NCI-H1930 (cell line): ENCODE results near the gene E2F4.

Experiments
- DNase-seq, 2 experiments: peaks; one replicate each; lab custom pipeline; 2025; lab: John Stamatoyannopoulos, UW

E2F4 gene

GRCh38 chr16:67173808-67174705, 17.9 kb upstream of the E2F4 start:
- peak; percentile 42 to 64 for DNase-seq

- DNase-seq: no peak
Measured at GRCh38 chr16:67174706-67175231, 17.2 kb upstream of the E2F4 start.

DNA sequence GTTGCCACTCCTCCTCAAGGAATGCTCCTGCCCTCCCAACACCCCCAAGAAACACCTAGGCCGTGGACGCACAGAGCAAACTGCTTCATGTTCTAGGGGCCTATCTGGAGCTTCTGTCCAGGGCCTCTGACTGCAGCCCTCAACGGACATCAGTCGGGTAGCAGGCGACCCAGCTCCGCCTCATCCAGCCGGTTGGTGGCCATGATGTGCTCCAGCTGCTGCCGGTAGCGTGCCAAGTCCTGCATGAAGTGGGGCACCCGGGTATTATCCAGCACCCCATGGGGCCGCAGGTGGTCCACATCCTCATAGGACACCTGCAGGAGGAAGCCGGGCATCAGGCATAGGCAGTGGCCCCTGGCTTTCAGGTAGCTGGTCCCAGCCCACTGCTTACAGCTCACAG, 15.3 kb upstream of the E2F4 start:
- no peak for DNase-seq

GRCh38 chr16:67177743-67178699, 13.9 kb upstream of the E2F4 start:
- peak; percentile 60 to 62 for DNase-seq

- no peak for DNase-seq
Measured at GRCh38 chr16:67179421-67180080, 12.4 kb upstream of the E2F4 start.

DNA sequence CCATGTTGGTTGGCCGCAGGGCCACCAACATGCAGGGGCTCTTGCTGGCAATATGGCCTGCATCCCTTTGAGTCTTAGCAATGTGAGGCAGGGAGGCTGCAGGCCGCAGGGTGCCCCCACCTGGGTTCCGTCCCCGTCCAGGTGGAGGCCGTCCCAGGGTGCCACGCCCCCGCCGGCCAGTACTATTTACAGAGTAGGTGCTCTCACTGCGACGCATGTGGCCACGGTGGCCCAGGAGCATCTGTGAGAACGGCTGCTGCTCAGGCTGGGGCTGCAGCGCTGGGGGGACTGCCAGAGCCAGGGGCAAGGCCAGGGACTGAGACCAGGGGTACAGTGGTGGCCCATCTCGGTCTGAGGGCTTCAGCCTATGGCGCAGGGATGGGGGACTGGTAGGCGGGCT, 11.8 kb upstream of the E2F4 start:
- no peak for DNase-seq

DNA sequence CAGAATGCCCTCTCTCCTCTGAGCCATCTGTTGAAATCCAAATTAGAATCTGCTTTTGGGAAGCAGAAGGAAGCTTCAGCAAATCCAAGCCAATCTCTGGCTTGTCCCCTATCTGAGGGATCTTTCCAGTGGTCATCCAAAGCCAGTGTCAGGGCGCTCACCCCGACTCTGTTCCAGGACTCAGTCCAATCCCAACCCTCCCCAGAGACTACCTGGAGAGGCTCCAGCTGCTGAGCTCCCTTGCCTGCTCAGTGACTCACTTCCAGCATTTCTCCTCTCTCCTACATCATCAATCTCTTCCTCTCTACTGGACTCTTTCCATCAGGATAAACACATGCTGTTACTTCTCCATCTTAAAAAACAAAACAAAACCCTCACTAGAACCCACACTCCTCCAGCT, 10.6 kb upstream of the E2F4 start:
- no peak for DNase-seq

- DNase-seq: no peak
Measured at GRCh38 chr16:67182288-67182687, 9.7 kb upstream of the E2F4 start.

- DNase-seq: no peak
Measured at GRCh38 chr16:67183284-67183626, 8.7 kb upstream of the E2F4 start.

DNA sequence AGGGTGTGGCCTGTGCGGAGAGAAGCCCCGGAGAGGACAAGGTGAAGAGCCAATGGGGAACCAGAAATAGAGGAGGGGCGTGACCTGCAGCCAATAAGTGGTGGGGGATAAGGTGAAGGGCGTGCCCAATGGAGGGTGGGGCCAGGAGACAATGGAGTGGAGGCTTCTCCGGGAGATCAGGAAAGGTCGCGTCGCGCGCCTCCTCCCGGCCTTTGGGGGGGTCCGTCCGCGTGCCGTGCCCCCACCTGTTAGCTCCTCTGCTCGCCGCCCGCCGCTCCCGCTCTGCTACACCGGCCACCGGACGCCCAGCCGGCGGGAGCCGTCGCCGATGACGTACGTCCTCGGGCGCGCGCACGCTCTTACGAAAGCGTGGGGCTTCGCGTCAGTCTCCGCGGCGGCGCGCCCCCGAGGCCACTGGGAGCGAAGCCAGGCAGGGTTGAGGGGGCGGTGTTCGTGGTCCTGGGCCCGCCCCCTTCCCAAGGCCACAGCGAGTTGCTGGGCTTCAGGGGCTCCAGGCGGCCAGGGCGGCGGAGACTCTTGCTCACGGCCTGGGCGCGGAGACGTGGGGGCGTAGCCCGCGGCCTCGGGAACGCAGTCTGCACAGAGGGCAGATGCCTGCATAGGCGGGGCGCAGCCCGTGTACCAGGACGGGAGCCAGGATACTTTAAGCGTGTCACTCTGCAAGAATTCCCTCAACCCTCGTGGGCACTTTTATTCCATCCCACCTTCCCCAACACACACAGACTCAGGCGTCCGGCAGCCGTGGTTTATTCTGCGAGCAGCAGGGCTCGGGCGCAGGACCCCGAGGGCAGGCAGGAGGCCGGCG, 8.1 kb upstream of the E2F4 start, which contains the start of gene MATCAP1:
TSS of gene MATCAP1 (minus strand) at position 337 of the 826 bp plus-strand sequence. CDS start 3,353 bp downstream, outside the sequence.
- peak; percentile 90 for DNase-seq

DNA sequence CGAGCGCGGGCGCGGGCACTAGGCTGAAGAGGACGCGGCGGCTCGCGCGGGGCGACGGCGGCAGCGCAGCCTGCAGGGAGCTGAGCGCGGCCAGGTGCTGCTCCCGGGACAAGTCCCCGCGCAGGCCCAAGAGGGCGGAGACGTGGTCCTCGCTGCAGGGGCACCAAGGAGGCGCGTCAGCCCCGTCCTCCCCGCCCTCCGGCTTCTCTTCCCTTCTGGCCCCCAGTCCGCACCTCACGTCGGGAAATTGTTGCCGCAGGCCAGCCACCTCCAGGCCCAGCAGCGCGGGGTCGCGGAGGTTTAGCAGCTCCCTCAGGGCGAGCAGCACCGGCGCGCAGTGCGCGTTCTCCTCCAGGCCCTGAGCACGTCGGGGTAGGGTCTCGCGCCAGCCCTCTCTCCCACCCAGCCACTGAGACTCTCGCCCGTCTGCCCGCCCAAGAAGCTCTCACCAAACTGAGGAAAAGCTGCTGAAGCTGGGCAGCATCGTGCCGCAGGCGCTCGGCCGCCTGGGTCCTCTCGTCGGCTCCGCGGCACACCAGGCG, 7.4 kb upstream of the E2F4 start:
- peak in 1 of 2 experiments; percentile 64 for DNase-seq

GRCh38 chr16:67184995-67185650, 6.8 kb upstream of the E2F4 start:
- DNase-seq: peak; percentile 61 to 77

DNA sequence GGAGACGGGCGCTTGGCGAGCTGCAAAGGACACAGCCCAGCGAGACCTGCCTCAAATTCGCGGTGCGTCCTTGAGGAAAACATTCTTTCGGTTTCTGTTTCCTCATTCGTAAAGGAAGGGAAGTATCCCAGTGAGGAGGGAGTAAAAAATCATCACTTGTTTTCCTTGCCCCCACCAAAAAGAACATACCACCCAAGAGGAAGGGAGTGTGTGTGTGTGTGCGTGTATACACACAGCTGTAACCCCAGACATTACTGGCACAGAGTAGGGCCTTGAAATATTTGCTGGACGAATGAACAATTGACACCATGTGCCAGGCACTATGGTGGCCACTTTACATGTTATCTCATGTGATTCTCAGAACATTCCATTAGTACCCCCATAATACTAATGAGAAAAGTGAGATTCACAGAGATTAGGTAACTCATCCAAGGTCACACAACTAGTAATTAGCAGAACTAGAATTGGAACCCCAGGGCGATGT, 6.3 kb upstream of the E2F4 start:
- DNase-seq: no peak

DNA sequence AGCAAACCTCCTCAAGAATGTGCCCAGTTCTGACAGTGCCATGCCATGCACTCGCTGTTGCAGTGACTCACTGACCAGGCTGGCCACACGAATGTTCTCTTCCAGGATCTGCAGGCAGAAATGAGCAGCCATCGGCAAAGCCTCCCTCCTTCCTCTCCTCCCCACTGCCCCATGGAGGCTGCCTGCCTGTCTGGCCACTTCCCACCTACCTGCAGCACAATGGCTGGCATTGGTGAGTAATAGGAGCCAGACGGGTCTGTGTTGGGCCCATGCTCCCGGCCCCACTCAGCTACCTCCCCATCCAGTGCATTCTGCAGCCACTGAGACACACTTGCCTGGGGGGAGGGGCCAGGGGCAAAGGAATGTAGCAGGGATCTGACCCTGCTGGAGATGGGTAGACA, 5.4 kb upstream of the E2F4 start:
- DNase-seq: no peak

DNA sequence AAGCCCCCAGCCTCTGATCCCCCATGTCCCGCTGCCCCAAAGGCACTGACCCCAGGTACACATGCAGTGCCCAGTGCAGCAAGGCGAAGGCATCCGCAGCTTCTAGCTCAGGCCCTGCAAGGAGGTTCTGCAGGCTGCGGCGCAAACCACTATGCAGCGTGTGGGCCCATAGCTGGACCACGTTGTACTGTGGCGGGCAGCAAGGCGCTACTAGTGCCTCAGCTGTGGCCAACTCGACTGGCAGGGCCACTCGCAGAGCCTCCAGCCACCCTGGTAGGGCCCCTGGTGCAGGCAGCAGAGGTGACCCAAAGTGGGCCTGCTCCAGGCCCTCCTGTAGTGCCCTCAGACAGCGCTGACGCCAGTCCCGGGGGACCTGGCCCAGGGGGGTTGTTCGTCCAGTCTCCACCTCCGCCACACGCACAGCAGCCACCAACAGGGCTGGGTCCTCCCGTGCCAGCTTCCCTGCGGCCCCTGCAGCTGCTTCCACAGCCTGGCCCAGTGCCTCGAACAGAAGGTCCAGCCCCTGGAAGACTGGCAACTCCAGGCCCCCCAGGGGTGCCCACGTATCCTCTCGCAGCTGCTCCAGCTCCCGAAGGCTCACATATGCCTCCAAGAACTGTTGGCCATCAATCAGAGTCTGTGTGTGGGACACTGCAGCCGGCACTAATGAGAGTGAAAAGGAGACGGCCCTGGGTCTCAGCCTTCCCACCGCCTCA, 4.6 kb upstream of the E2F4 start:
- no peak for DNase-seq

DNA sequence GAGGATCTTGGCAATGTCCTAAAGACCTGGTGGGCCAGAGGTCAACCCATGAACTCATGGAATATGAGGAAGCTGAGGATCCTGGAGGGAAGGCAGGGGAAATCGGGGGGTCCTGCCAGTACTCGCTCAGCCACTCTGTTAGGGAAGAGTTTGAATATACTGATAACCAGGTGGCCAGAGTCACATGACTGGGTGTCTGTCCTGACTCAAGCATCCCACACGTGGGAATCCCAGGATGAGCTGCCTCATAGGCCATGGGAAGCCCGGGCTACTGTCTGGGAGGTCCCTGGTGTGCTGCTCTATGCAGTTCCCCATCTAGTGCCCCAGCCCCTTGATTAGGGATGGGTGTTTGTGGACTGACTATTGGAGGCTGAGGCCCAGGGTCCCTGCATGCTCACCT, 3.6 kb upstream of the E2F4 start:
- DNase-seq: no peak

DNA sequence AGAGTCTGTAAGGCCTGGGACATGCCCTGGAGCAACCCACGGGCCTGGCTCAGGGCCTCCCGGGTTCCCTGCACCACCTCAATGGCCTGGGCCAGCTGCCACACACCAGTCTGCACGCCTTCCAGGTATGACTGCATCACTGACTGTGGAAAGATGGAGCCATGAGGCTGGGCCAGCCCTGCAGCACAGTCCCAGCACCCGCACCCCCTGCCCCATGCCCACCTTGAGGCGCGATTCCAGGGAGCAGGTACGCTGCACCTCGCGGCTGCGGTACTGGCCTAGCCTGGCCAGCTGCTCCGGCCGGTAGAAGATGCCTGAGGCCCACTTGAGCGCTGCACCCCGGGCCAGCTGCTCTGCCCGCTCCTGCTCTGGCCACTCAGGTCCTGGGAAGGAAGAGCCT, 3.2 kb upstream of the E2F4 start:
- DNase-seq: no peak

- no peak for DNase-seq
Measured at GRCh38 chr16:67190041-67190440, 1.9 kb upstream of the E2F4 start, which contains the start of gene EXOC3L1. Gene EXOC3L1, minus strand, starts transcription at chr16:67190136. Its CDS starts 460 bp downstream, at chr16:67189676.
